Upper lobe of left lung (tissue), 4 donors: ENCODE measurements around the gene MINDY1.

Experiments
- CTCF ChIP-seq, 6 experiments: fragments of 450-650 bp in 4 of 6; fragments of 200-600 bp in 2 of 6; sonication (generic) in 2 of 6; IDR thresholded peaks; one replicate each; pipeline ENCODE4 v1.5.1; 2016 to 2019; ENCODE audit warnings: antibody characterized with exemption in 6 of 6
- EP300 ChIP-seq, 4 donors: sonication (generic); formaldehyde crosslinking; IDR thresholded peaks; one replicate each; pipeline ENCODE4 v1.5.1; 2017; ENCODE audit warnings: antibody characterized with exemption in 4 of 4, control low read depth in 2 of 4
- POLR2A ChIP-seq, 4 donors: fragments of 450-650 bp; IDR thresholded peaks; one replicate each; pipeline ENCODE4 v1.5.1; 2016 to 2017; ENCODE audit warnings: antibody characterized with exemption in 4 of 4, mild to moderate bottlenecking in 2 of 4

DNA sequence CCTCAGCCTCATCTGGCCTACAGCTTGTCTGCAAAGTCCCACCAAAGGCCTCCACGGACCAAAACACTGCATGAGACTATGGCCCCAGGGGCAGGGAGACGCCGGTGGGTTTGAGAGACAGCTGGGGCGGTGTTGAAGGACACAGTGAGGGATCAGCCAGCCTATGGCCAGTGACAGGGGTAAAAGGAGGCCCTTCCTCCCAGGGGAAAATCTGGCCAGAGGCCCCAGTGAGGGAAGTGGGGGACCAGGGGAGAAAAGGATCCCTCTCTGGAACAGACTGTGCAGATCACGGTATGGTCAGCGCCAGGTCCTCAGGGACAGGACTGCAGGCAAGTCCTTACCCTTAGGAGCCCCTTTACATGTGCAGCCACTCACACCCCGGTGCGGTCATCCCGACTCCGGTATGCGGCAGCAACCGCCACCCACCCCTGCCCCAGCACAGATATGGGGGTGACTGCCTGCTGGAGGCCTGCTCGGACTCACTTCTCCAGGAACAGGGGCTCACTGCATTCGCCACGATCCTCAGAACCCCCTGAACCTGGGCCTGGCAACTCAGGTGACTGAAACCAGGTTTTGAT is 33.4 kb downstream of the MINDY1 start:
- TF ChIP-seq CTCF (IDR thresholded peaks at IDR 0.05) (no peak), POLR2A (IDR thresholded peaks at IDR 0.05) (peak in 1 of 4 donors; percentile 10), EP300 (IDR thresholded peaks at IDR 0.05) (no peak)
